GM21423 (cell line): ENCODE data around the gene KCNJ9.
"Not testable (repeated sequence)": the region's sequence is repeated elsewhere in the genome, so short reads cannot be mapped to it uniquely, and the experiment has no call there.

ENCODE experiments used
- ATAC-seq: cut with Tn5 transposase; IDR thresholded peaks from one replicate; pipeline ENCODE4 v1.9.1; 2021; ENCODE audit warnings: mild to moderate bottlenecking, moderate library complexity; ENCODE audit not compliant: unreplicated experiment

The KCNJ9 gene

DNA sequence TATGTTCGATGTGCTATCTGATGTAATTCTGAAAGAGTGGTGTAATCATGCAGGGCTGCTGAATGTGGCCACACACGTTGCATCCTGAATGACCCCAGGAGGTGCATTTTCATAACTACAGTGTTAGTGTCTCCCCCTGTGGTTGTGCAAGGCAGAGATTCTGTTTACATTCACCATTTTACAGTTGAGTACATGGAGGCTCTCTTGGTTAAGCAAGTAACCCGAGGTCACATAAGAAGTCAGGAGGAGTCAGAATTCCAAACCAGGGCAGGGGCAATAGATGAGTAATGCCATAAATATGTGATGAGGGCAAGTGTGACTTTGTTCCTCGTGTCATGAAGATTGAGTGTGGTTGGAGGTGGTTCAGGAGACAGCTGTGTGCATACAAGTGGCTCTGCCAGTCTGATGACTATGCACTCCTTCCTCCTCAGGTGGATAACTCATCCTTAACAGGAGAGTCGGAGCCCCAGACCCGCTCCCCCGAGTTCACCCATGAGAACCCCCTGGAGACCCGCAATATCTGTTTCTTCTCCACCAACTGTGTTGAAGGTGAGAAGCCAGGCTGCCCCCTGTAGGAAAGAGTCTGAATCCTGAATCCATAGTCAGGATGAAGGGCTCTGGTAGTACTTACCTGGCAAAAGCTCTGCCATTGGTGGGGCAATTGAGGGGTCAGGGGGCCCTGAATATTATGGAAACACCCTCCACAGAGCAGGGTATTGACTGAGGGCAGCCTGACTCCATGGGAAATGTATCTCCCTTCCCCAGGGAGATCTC is 43.6 kb downstream of the KCNJ9 start:
- no peak for ATAC-seq

DNA sequence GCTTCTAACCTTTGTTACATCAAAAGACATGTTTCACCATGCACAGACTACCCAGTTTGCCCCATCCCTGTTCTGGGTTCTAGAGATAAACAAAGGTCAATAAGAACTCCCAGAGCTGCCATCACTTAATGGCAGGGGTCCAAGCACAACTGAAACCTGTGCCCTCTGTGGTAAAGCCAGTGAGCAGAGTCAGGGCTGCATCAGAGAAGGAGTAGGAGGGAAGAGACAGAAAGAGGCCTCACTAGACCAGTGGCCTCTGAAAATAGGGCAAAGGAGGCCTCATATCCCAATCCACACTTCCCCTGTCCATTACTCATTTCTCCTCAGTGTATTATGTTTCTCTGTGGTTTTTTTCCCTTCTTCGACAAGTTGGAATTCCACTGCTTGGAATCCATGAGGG is 44.4 kb downstream of the KCNJ9 start:
- ATAC-seq, result no peak

- ATAC-seq, result not testable (repeated sequence)
Measured at GRCh38 chr1:160126342-160126741, 45.0 kb downstream of the KCNJ9 start.

DNA sequence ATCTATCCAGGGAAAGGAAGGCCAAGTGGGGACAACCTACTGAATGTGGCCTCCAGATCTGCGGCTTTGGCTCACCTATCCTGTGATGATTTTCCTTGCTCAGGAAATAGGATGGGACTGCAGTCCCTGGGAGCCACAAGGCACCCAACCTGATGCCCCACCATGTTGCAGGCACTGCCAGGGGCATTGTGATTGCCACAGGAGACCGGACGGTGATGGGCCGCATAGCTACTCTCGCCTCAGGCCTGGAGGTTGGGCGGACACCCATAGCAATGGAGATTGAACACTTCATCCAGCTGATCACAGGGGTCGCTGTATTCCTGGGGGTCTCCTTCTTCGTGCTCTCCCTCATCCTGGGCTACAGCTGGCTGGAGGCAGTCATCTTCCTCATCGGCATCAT is 46.0 kb downstream of the KCNJ9 start:
- no peak for ATAC-seq

GRCh38 chr1:160127865-160128523 is 46.7 kb downstream of the KCNJ9 start:
- no peak for ATAC-seq

DNA sequence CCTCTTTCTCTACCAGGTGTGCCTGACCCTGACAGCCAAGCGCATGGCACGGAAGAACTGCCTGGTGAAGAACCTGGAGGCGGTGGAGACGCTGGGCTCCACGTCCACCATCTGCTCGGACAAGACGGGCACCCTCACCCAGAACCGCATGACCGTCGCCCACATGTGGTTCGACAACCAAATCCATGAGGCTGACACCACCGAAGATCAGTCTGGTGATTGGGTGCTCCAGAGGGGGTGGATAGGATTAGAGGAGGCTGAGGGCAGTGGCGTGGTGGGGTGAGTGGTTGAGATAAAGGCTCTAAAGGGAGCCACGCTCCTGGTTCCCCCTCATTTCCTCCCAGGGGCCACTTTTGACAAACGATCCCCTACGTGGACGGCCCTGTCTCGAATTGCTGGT is 47.3 kb downstream of the KCNJ9 start:
- no peak for ATAC-seq

DNA sequence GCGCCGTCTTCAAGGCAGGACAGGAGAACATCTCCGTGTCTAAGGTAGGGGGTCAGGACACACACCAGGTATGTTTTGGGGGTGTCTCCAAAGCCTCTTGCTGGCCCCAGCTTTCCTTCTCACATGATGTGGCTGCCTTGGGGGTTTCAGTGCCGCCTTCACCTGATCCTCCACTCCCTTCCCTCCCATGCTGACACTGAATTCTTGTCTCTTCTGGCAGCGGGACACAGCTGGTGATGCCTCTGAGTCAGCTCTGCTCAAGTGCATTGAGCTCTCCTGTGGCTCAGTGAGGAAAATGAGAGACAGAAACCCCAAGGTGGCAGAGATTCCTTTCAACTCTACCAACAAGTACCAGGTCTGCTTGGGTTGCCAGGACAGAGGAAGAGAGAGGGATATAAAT is 47.7 kb downstream of the KCNJ9 start:
- no peak for ATAC-seq

- ATAC-seq, result no peak
Measured at GRCh38 chr1:160129558-160129957, 48.2 kb downstream of the KCNJ9 start.

- ATAC-seq, result no peak
Measured at GRCh38 chr1:160129966-160130365, 48.6 kb downstream of the KCNJ9 start.

DNA sequence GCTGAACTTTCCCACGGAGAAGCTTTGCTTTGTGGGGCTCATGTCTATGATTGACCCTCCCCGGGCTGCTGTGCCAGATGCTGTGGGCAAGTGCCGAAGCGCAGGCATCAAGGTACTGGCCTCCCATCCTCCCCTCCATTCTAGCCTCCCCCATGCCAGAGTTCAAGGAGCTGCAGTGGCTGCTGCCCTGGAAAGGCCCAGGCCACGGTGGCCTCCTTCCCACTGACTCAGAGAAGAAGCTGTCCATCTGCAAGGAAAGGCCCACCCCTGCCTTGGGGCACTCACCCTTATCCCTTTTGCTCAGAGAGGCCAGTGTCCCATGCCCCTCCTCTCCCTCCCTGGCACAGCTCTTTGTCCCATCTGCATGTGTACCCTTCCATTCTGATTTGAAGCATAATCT is 49.1 kb downstream of the KCNJ9 start:
- no peak for ATAC-seq

DNA sequence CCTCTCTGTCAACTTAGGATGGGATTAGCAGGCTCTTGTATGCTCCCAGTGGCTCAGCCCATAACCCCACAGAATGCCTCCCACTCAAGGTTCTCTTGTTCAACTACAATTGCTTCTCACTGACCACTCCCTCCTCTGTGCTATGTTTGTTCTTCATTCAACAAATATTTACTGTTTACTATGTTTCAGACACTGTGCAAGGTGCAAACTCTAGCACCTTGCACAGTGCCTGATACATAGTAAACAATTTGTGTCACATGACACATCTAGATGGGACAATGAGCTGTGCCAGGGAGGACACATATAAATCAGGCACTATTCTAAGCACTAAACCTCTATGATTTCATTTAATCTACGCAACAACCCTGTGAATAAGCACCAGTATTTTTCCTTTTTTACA is 49.6 kb downstream of the KCNJ9 start:
- ATAC-seq, result no peak

DNA sequence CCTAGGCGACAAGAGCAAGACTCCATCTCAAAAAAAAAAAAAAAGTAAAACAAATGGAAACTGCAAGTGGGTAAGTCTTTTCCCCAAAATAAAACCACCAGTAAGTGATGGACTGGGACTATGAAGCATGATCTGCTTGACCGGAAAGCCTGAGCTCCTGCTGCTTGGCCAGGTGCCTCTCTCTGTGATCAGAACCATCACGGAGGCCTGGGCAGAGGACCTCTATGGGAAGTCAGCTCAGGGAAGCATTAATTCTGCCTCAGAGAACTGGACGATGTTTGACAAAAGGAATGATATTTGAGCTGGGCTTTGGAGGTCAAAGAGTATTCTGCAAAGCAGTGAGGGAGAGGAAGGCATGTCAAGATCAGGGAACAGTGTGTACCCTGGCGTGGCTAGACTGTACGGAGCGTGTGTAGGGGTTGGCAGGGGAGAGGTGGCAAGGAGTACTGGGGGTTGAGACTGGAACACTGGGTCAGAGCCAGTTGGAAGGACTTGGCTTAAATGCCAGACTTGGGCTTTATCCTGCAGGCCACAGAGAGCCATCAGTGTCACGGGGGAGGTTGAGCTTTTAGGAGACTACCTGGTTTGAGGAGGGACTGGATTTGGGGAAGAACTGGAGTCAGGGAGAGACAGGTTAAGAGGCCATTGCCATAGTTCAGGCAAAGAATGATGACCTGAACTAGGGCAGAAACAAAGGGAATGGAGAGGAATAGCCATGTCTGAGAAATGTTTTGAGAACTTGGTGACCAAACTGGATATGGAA is 50.6 kb downstream of the KCNJ9 start:
- ATAC-seq, result no peak

GRCh38 chr1:160133990-160134770 is 52.8 kb downstream of the KCNJ9 start:
- no peak for ATAC-seq

- ATAC-seq, result no peak
Measured at GRCh38 chr1:160134791-160135572, 53.6 kb downstream of the KCNJ9 start.

- no peak for ATAC-seq
Measured at GRCh38 chr1:160136121-160136925, 55.0 kb downstream of the KCNJ9 start.

DNA sequence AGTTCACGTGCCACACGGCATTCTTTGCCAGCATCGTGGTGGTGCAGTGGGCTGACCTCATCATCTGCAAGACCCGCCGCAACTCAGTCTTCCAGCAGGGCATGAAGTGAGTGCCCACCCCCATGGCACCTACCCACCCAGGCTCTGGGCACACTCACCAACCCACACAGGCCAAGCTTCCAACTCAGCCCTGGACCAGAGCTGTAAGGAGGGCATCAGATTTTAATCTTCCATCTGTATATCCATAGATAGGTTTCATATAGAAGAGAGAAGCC is 55.5 kb downstream of the KCNJ9 start:
- no peak for ATAC-seq

GRCh38 chr1:160137216-160137862 is 56.0 kb downstream of the KCNJ9 start:
- ATAC-seq, result no peak

- ATAC-seq, result no peak
Measured at GRCh38 chr1:160139840-160140239, 58.5 kb downstream of the KCNJ9 start.
